Endodermal cell (in vitro differentiated cells): Measurements from ENCODE around the gene EDRF1. TPM values are rescaled to one million over a fixed set of nuclear protein-coding genes. Genes with fewer than 3 reads are reported as not detected.
A peak's percentile ranks its signal among the peaks of the same experiment; 100 is the strongest.

ENCODE experiments used
- DNase-seq: peaks from one replicate; pipeline ENCODE4 v3.0.0-alpha.2; 2017
- H3K27ac ChIP-seq: 2 replicates; pipeline ENCODE4 v1.5.1; 2013; ENCODE audit warnings: mild to moderate bottlenecking, low read depth, low read length, moderate library complexity
- H3K27me3 ChIP-seq: 2 replicates; pipeline ENCODE4 v1.6.1; 2013; ENCODE audit warnings: mild to moderate bottlenecking, low read length, moderate library complexity; ENCODE audit not compliant: insufficient read depth, control insufficient read depth, poor library complexity, severe bottlenecking
- H3K36me3 ChIP-seq: 2 replicates; pipeline ENCODE4 v1.7.0; 2013; ENCODE audit warnings: mild to moderate bottlenecking, low read length, moderate library complexity; ENCODE audit not compliant: control insufficient read depth, insufficient read depth
- H3K4me1 ChIP-seq: one replicate; pipeline ENCODE4 v1.7.0; 2013; ENCODE audit warnings: low read length; ENCODE audit not compliant: control insufficient read depth, insufficient read depth
- H3K4me3 ChIP-seq: 2 replicates; pipeline ENCODE4 v1.5.1; 2013; ENCODE audit warnings: mild to moderate bottlenecking, low read length, moderate library complexity
- H3K9ac ChIP-seq: 2 replicates; pipeline ENCODE4 v1.6.1; 2013; ENCODE audit warnings: mild to moderate bottlenecking, low read length, moderate library complexity; ENCODE audit not compliant: poor library complexity, severe bottlenecking; ENCODE audit errors: extremely low read depth
- H3K9me3 ChIP-seq: 2 replicates; pipeline ENCODE4 v1.6.1; 2013; ENCODE audit warnings: mild to moderate bottlenecking, low read length, moderate library complexity; ENCODE audit not compliant: control insufficient read depth
- H3K27ac Mint-ChIP-seq: 2 replicates; pipeline ENCODE4 v1.8.0; 2020; ENCODE audit warnings: mixed read lengths
- H3K27me3 Mint-ChIP-seq: 2 replicates; pipeline ENCODE4 v1.8.0; 2021; ENCODE audit warnings: mild to moderate bottlenecking, mixed read lengths; ENCODE audit not compliant: insufficient read depth
- H3K36me3 Mint-ChIP-seq: 2 replicates; pipeline ENCODE4 v1.8.0; 2020; ENCODE audit warnings: low read depth, mixed read lengths
- H3K4me1 Mint-ChIP-seq: 2 replicates; pipeline ENCODE4 v1.8.0; 2020; ENCODE audit warnings: mixed read lengths
- H3K4me3 Mint-ChIP-seq: 2 replicates; pipeline ENCODE4 v1.8.0; 2020; ENCODE audit warnings: mild to moderate bottlenecking, moderate library complexity, mixed read lengths
- H3K9me3 Mint-ChIP-seq: 2 replicates; pipeline ENCODE4 v1.8.0; 2020; ENCODE audit warnings: mild to moderate bottlenecking, mixed read lengths
- WGBS, 2 experiments: methylation state at CpG; one replicate each; pipeline versions ENCODE4 v1.1.5 to v1.1.7; 2013; ENCODE audit warnings: missing lambda C conversion rate in 2 of 2, mixed read lengths in 1 of 2; ENCODE audit not compliant: insufficient coverage in 1 of 2, insufficient read length in 1 of 2; 5-methylcytosine and 5-hydroxymethylcytosine counted together
- total RNA-seq, 2 donors: library from RNA; stranded (reverse); fragmentation: NEBNext Ultra II Directional in 1 of 2; extraction: Animal tissue kit (Norgen Biotek cat#: 25700) in 1 of 2; gene quantifications; 2 replicates in 1 of 2; 3 replicates in 1 of 2; pipeline ENCODE4 v1.2.1, GENCODE V29; 2021
- TF ChIP-seq, protein P1 (sequence below): fragments of 200-600 bp; sonication (generic); conservative IDR thresholded peaks from 2 replicates; pipeline ENCODE4 v1.5.0; 2021; ENCODE audit warnings: antibody characterized with exemption, mild to moderate bottlenecking

Gene EDRF1
- total RNA-seq, 2 donors from 2014 or later, result 44.5 to 46.8 TPM

DNA sequence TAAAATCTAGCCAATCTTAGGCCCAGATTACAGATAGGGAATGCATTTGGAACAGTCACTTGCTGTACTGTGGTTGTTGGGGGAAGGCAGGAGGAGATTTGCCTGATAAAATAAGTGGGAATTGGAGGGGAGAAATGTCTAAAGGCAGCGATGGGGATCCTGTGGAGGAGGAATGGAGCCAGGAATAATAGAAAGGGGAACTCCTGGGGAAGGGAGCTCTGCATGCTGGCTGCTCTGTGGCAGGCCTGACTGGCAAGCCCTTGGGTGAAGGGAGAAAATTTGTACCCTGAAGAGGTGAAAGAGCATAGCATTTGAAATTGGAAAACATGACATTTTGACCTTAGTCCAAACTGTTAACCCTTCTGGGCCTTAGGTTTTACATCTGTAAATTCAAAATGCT lies 42.5 kb downstream of the EDRF1 start:
- Histone ChIP-seq H3K9me3 (no peaks in the 10 kb centered on the region), H3K27me3 (no peaks in the 10 kb centered on the region), H3K9ac (no peak overlapping the region), H3K27ac (no peak overlapping the region), H3K4me1 (no peaks in the 10 kb centered on the region), H3K4me3 (no peak overlapping the region), H3K36me3 (peaks cover 84% of the 10 kb centered on the region)
- H3K4me3 Mint-ChIP-seq, result no peak overlapping the region
- TF ChIP-seq, protein P1, sequence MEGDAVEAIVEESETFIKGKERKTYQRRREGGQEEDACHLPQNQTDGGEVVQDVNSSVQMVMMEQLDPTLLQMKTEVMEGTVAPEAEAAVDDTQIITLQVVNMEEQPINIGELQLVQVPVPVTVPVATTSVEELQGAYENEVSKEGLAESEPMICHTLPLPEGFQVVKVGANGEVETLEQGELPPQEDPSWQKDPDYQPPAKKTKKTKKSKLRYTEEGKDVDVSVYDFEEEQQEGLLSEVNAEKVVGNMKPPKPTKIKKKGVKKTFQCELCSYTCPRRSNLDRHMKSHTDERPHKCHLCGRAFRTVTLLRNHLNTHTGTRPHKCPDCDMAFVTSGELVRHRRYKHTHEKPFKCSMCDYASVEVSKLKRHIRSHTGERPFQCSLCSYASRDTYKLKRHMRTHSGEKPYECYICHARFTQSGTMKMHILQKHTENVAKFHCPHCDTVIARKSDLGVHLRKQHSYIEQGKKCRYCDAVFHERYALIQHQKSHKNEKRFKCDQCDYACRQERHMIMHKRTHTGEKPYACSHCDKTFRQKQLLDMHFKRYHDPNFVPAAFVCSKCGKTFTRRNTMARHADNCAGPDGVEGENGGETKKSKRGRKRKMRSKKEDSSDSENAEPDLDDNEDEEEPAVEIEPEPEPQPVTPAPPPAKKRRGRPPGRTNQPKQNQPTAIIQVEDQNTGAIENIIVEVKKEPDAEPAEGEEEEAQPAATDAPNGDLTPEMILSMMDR, result no peak
- WGBS, 2 experiments, result 13 to 31% methylated on average over 1 of the region's 1 CpG
- H3K9me3 Mint-ChIP-seq, result no peaks in the 10 kb centered on the region
- H3K4me1 Mint-ChIP-seq, result peaks cover 10% of the 10 kb centered on the region
- H3K27me3 Mint-ChIP-seq, result no peaks in the 10 kb centered on the region
- H3K27ac Mint-ChIP-seq, result peak overlapping the region; percentile 67
- DNase-seq, result no peak
- H3K36me3 Mint-ChIP-seq, result peaks cover 61% of the 10 kb centered on the region

DNA sequence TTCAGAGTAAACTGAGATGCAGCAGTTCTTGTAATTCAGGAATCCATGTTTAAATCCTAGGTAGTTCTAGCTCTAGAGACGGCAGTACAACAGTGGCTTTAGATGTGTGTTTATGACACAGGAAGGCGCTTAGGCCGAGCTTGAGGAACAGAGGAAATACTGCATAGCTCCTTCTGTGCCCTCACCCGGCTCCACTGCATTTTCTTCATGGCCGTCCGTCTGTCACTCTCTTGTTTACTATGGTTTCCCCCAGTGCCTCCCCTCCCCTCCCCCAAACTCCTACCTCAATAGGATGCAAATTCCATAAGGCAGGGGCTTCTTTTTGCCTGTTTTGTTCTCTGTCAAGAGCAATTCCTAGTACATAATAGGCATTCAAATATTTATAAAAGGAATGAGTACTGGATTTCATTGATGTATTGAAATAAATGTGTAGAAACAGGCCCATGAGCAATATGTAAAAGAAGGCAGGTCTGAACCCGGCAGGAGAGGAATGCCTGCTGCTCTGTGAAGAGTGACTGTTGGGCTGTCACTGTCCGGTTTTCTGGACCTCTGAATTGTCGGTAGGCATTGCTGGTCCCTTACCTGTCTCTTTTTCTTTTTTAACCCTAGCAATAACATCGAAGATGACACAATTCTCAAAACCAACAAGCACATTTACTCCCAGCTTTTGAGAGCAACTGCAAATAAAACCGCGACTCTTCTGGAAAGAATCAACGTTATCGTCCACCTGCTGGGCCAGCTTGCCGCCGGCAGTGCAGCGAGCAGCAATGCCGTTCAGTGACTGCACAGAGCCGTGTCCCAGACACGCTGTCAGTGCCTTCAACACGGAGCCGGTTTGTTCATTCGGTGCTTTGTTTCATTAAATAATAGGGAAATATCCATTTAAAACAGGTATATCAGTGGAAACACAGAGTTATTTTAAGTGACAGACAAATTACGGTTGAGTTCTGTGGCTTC lies 43.5 kb downstream of the EDRF1 start:
- 79 to 87% methylated on average over 13 to 24 of the region's 24 CpGs for WGBS, 2 experiments
- Mint-ChIP-seq H3K4me3 (no peak overlapping the region), H3K27ac (peak overlapping the region; percentile 18), H3K9me3 (no peaks in the 10 kb centered on the region), H3K36me3 (peaks cover 54% of the 10 kb centered on the region), H3K27me3 (no peaks in the 10 kb centered on the region), H3K4me1 (peaks cover 10% of the 10 kb centered on the region)
- Histone ChIP-seq H3K27ac (peak overlapping the region; percentile 21), H3K9me3 (no peaks in the 10 kb centered on the region), H3K9ac (no peak overlapping the region), H3K4me3 (no peak overlapping the region), H3K36me3 (peaks cover 78% of the 10 kb centered on the region), H3K27me3 (no peaks in the 10 kb centered on the region), H3K4me1 (no peaks in the 10 kb centered on the region)
- TF ChIP-seq, protein P1, result no peak
- no peak for DNase-seq

DNA sequence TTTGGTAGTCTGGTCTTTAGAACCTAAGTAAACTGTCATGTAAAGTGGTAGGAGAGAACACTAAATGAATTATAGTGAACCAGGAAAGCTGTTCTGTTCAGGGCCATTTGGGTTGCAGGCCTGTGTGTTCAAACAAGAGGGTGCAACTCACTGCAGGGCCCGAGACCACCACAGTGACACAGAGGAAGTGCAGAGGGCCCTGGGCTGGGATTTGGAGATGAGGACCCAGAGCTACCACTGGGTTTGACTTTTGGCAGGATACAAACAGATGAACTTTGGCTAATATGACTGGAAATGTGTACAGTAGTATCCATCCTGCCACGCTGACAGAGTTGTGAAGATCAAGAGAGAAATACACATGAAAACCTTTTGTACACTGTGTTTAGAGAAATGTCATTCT lies 46.3 kb downstream of the EDRF1 start:
- Histone ChIP-seq H3K27ac (no peak overlapping the region), H3K4me1 (no peaks in the 10 kb centered on the region), H3K36me3 (peaks cover 52% of the 10 kb centered on the region), H3K4me3 (no peak overlapping the region), H3K9ac (no peak overlapping the region), H3K27me3 (no peaks in the 10 kb centered on the region), H3K9me3 (no peaks in the 10 kb centered on the region)
- H3K36me3 Mint-ChIP-seq, result peaks cover 36% of the 10 kb centered on the region
- DNase-seq, result no peak
- WGBS, 2 experiments, result 95 to 100% methylated on average over 1 to 2 of the region's 2 CpGs
- H3K9me3 Mint-ChIP-seq, result no peaks in the 10 kb centered on the region
- TF ChIP-seq, protein P1, result no peak
- H3K4me3 Mint-ChIP-seq, result no peak overlapping the region
- peaks cover 10% of the 10 kb centered on the region for H3K4me1 Mint-ChIP-seq
- no peak overlapping the region for H3K27ac Mint-ChIP-seq
- no peaks in the 10 kb centered on the region for H3K27me3 Mint-ChIP-seq
